ENCODE data around the gene COL4A1.
"Not testable (repeated sequence)": the region's sequence is repeated elsewhere in the genome, so short reads cannot be mapped to it uniquely, and the experiment has no call there.

Gene COL4A1

GRCh38 chr13:110317496-110318195, 10.7 kb upstream of the COL4A1 start:
- DNase-seq (ENCODE audit: low spot score in 2 of 2) (no peak), ATAC-seq (replicated peaks; ENCODE audit: extremely low read depth, poor library complexity, severe bottlenecking) (no peak)
- no peaks in the 10 kb centered on the region for H3K36me3 Mint-ChIP-seq (ENCODE audit: insufficient read depth)
- H3K4me3 Mint-ChIP-seq, result no peak overlapping the region
- no peak overlapping the region for H3K27ac Mint-ChIP-seq (ENCODE audit: low read depth)
- H3K27me3 Mint-ChIP-seq, result peaks cover 54% of the 10 kb centered on the region
- no peaks in the 10 kb centered on the region for H3K4me1 Mint-ChIP-seq
- H3K9me3 Mint-ChIP-seq, result no peaks in the 10 kb centered on the region

- no peaks in the 10 kb centered on the region for H3K4me1 Mint-ChIP-seq
- DNase-seq (ENCODE audit: low spot score in 2 of 2) (no peak), ATAC-seq (replicated peaks; ENCODE audit: extremely low read depth, poor library complexity, severe bottlenecking) (no peak)
- H3K27ac Mint-ChIP-seq (ENCODE audit: low read depth), result no peak overlapping the region
- H3K9me3 Mint-ChIP-seq, result no peaks in the 10 kb centered on the region
- peaks cover 54% of the 10 kb centered on the region for H3K27me3 Mint-ChIP-seq
- H3K4me3 Mint-ChIP-seq, result no peak overlapping the region
- no peaks in the 10 kb centered on the region for H3K36me3 Mint-ChIP-seq (ENCODE audit: insufficient read depth)
Measured at GRCh38 chr13:110317093-110317492, 10.1 kb upstream of the COL4A1 start.

GRCh38 chr13:110316196-110316595, 9.2 kb upstream of the COL4A1 start:
- Mint-ChIP-seq H3K27ac (ENCODE audit: low read depth) (no peak overlapping the region), H3K4me1 (no peaks in the 10 kb centered on the region), H3K4me3 (no peak overlapping the region), H3K27me3 (peaks cover 54% of the 10 kb centered on the region), H3K36me3 (ENCODE audit: insufficient read depth) (no peaks in the 10 kb centered on the region), H3K9me3 (no peaks in the 10 kb centered on the region)
- ATAC-seq (replicated peaks; ENCODE audit: extremely low read depth, poor library complexity, severe bottlenecking), result no peak
- DNase-seq (ENCODE audit: low spot score in 2 of 2), result no peak

DNA sequence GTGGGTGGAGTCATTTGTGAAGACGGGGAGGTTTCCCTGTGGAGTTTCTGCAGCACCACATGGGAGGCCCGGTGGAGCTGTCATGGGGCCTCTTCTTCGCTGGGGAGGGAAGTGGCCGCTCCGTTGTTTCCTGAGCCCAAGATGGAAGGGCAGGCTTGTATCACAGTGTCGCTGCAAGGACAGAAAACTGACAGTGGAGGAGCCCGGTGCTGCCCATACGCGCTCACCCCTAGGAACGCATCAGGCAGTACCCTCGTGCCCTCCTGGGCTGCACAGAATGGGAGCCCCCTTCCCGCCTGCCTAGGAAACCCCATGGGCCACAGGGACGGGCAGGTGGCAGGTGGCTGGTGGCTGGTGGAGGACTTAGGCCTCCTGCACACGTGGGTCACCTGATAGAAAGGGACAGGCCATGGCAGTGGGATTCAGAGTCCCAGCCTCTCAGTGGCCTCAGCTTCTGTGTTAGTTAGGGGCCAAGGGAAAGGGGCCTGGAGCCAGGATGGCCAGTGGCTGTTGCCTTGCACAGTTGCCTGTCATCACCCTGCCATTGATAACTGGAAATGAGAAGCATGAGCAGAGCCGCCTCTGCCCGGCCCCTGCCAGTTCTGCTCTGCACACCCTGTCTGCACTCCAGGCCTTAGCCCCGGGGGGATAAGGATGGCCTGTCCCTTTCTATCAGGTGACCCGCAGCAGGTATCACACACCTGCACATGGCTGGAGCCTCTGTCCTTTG, 7.7 kb upstream of the COL4A1 start:
- Mint-ChIP-seq H3K27me3 (peaks cover 62% of the 10 kb centered on the region), H3K36me3 (ENCODE audit: insufficient read depth) (no peaks in the 10 kb centered on the region), H3K9me3 (no peaks in the 10 kb centered on the region), H3K4me3 (no peak overlapping the region), H3K4me1 (no peaks in the 10 kb centered on the region), H3K27ac (ENCODE audit: low read depth) (no peak overlapping the region)
- ATAC-seq (replicated peaks; ENCODE audit: extremely low read depth, poor library complexity, severe bottlenecking) (no peak), DNase-seq (ENCODE audit: low spot score in 2 of 2) (no peak)

GRCh38 chr13:110313733-110314132, 6.8 kb upstream of the COL4A1 start:
- not testable (repeated sequence) for H3K27ac Mint-ChIP-seq (ENCODE audit: low read depth); H3K4me1 Mint-ChIP-seq; ATAC-seq (replicated peaks; ENCODE audit: extremely low read depth, poor library complexity, severe bottlenecking); H3K4me3 Mint-ChIP-seq; DNase-seq (ENCODE audit: low spot score in 2 of 2); H3K36me3 Mint-ChIP-seq (ENCODE audit: insufficient read depth); H3K9me3 Mint-ChIP-seq
- H3K27me3 Mint-ChIP-seq, result peaks cover 60% of the 10 kb centered on the region

DNA sequence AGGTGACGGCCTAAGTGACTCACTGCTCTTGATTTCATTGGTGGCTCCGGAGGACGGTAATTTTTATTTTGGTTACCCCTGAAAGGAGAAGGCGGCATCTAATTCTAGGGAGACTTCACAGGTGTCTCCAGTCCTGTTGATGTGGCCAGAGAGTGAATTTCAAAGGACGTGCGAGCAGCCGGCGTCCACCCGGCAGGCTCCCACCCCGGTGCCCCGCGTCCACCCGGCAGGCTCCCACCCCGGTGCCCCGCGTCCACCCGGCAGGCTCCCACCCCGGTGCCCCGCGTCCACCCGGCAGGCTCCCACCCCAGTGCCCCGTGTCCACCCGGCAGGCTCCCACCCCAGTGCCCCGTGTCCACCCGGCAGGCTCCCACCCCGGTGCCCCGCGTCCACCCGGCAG, 6.3 kb upstream of the COL4A1 start:
- H3K4me3 Mint-ChIP-seq; H3K9me3 Mint-ChIP-seq; ATAC-seq (replicated peaks; ENCODE audit: extremely low read depth, poor library complexity, severe bottlenecking); H3K36me3 Mint-ChIP-seq (ENCODE audit: insufficient read depth); H3K4me1 Mint-ChIP-seq; H3K27ac Mint-ChIP-seq (ENCODE audit: low read depth); DNase-seq (ENCODE audit: low spot score in 2 of 2): not testable (repeated sequence)
- H3K27me3 Mint-ChIP-seq, result peaks cover 60% of the 10 kb centered on the region

GRCh38 chr13:110312339-110313031, 5.5 kb upstream of the COL4A1 start:
- Mint-ChIP-seq H3K4me1 (peaks cover 6% of the 10 kb centered on the region), H3K36me3 (ENCODE audit: insufficient read depth) (no peaks in the 10 kb centered on the region), H3K4me3 (no peak overlapping the region), H3K27me3 (peaks cover 67% of the 10 kb centered on the region), H3K27ac (ENCODE audit: low read depth) (no peak overlapping the region), H3K9me3 (no peaks in the 10 kb centered on the region)
- ATAC-seq (replicated peaks; ENCODE audit: extremely low read depth, poor library complexity, severe bottlenecking), result no peak
- no peak for DNase-seq (ENCODE audit: low spot score in 2 of 2)

GRCh38 chr13:110311443-110312338, 4.7 kb upstream of the COL4A1 start:
- ATAC-seq (replicated peaks; ENCODE audit: extremely low read depth, poor library complexity, severe bottlenecking), result no peak
- Mint-ChIP-seq H3K4me3 (no peak overlapping the region), H3K27me3 (peaks cover 67% of the 10 kb centered on the region), H3K27ac (ENCODE audit: low read depth) (no peak overlapping the region), H3K4me1 (peaks cover 6% of the 10 kb centered on the region), H3K9me3 (no peaks in the 10 kb centered on the region), H3K36me3 (ENCODE audit: insufficient read depth) (no peaks in the 10 kb centered on the region)
- DNase-seq (ENCODE audit: low spot score in 2 of 2), result no peak

- Mint-ChIP-seq H3K36me3 (ENCODE audit: insufficient read depth) (no peaks in the 10 kb centered on the region), H3K9me3 (no peaks in the 10 kb centered on the region), H3K27ac (ENCODE audit: low read depth) (no peak overlapping the region), H3K27me3 (peaks cover 67% of the 10 kb centered on the region), H3K4me3 (no peak overlapping the region), H3K4me1 (peaks cover 6% of the 10 kb centered on the region)
- DNase-seq (ENCODE audit: low spot score in 2 of 2) (no peak), ATAC-seq (replicated peaks; ENCODE audit: extremely low read depth, poor library complexity, severe bottlenecking) (no peak)
Measured at GRCh38 chr13:110310541-110311442, 3.8 kb upstream of the COL4A1 start.

- H3K27ac Mint-ChIP-seq (ENCODE audit: low read depth), result no peak overlapping the region
- no peak for ATAC-seq (replicated peaks; ENCODE audit: extremely low read depth, poor library complexity, severe bottlenecking)
Measured at GRCh38 chr13:110309661-110310524, 2.9 kb upstream of the COL4A1 start.

More at GRCh38 chr13:110309661-110310524, 2.9 kb upstream of the COL4A1 start:
- Mint-ChIP-seq H3K4me3 (no peak overlapping the region), H3K27me3 (peaks cover 69% of the 10 kb centered on the region), H3K4me1 (peaks cover 6% of the 10 kb centered on the region), H3K9me3 (no peaks in the 10 kb centered on the region), H3K36me3 (ENCODE audit: insufficient read depth) (no peaks in the 10 kb centered on the region)
- no peak for DNase-seq (ENCODE audit: low spot score in 2 of 2)
